OCI-LY7 (cell line): Measurements from ENCODE around the gene DNAH8. TPM values are rescaled to one million over a fixed set of nuclear protein-coding genes. Genes with fewer than 3 reads are reported as not detected.

Experiments
- BruUV-seq: library from RNA; stranded (reverse); fragments of 400-500 nt; replicated peaks from 2 replicates; lab custom pipeline; 2021; lab: Mats Ljungman, UMichigan
- CTCF ChIA-PET: fragments of 300-600 bp; sonication (Branson Sonifier 250); formaldehyde crosslinking; loops from one replicate; lab custom pipeline; 2022; ENCODE audit warnings: antibody characterized with exemption; ENCODE audit not compliant: unreplicated experiment; lab: Charles Lee
- POLR2A ChIA-PET: fragments of 300-600 bp; sonication (Branson Sonifier 250); formaldehyde crosslinking; loops from one replicate; lab custom pipeline; 2022; ENCODE audit warnings: antibody characterized with exemption; lab: Charles Lee
- DNase-seq: peaks from one replicate; pipeline ENCODE4 v3.0.0-alpha.2; 2015; ENCODE audit warnings: low spot score
- H2AFZ ChIP-seq: fragments of 200-600 bp; sonication (generic), shearing (Covaris generic); 2 replicates; pipeline ENCODE4 v1.6.1; 2014; ENCODE audit warnings: mild to moderate bottlenecking, antibody characterized with exemption, low read length, moderate library complexity
- H3K27ac ChIP-seq: fragments of 200-600 bp; sonication (generic); 2 replicates; pipeline ENCODE4 v1.5.1; 2014; ENCODE audit warnings: mixed run types, low read depth, mild to moderate bottlenecking, moderate library complexity, low read length, inconsistent platforms; ENCODE audit not compliant: poor library complexity, severe bottlenecking
- H3K36me3 ChIP-seq: fragments of 200-600 bp; sonication (generic); 2 replicates; pipeline ENCODE4 v1.6.1; 2014; ENCODE audit warnings: mild to moderate bottlenecking, antibody characterized with exemption, low read length, moderate library complexity, mixed read lengths; ENCODE audit not compliant: insufficient read depth
- H3K4me1 ChIP-seq: fragments of 200-600 bp; sonication (generic); 2 replicates; pipeline ENCODE4 v1.5.1; 2014; ENCODE audit warnings: mild to moderate bottlenecking, low read length; ENCODE audit not compliant: insufficient read depth, poor library complexity, severe bottlenecking
- H3K4me2 ChIP-seq: fragments of 200-600 bp; sonication (generic); 2 replicates; pipeline ENCODE4 v1.6.1; 2014; ENCODE audit warnings: mild to moderate bottlenecking, low read length
- H3K4me3 ChIP-seq: fragments of 200-600 bp; sonication (generic); 2 replicates; pipeline ENCODE4 v1.5.1; 2014; ENCODE audit warnings: mild to moderate bottlenecking, low read depth, low read length; ENCODE audit not compliant: poor library complexity, severe bottlenecking
- H3K79me2 ChIP-seq: fragments of 200-600 bp; sonication (generic); 2 replicates; pipeline ENCODE4 v1.6.1; 2016; ENCODE audit warnings: low read depth, mild to moderate bottlenecking, low read length, moderate library complexity, mixed read lengths; ENCODE audit not compliant: insufficient read depth
- H3K9me2 ChIP-seq: fragments of 200-600 bp; sonication (generic); 2 replicates; pipeline ENCODE4 v1.6.1; 2016; ENCODE audit warnings: mild to moderate bottlenecking, low read length, mixed read lengths; ENCODE audit not compliant: insufficient read depth
- H3K9me3 ChIP-seq: fragments of 200-600 bp; sonication (generic); 2 replicates; pipeline ENCODE4 v1.6.1; 2014; ENCODE audit warnings: mild to moderate bottlenecking, mixed run types, low read length, mixed read lengths
- H4K20me1 ChIP-seq: fragments of 200-600 bp; sonication (generic); 2 replicates; pipeline ENCODE4 v1.6.1; 2014; ENCODE audit warnings: mild to moderate bottlenecking, antibody characterized with exemption, low read length, moderate library complexity, mixed read lengths; ENCODE audit not compliant: insufficient read depth
- EZH2phosphoT487 ChIP-seq: fragments of 200-600 bp; sonication (generic); IDR thresholded peaks from 2 replicates; pipeline ENCODE4 v1.6.1; 2018; ENCODE audit warnings: low read depth, borderline replicate concordance, mild to moderate bottlenecking, mixed run types, antibody characterized with exemption, low read length, moderate library complexity, mixed read lengths
- intact Hi-C: fragments of 100-400 bp; cut with micrococcal nuclease; formaldehyde crosslinking; loops from one replicate; pipeline ENCODE4 v1.10.0; 2022; ENCODE audit not compliant: unreplicated experiment
- total RNA-seq, 2 experiments: library from RNA; depleted of rRNA in 1 of 2; stranded (reverse); fragments of >200 nt in 1 of 2; shearing (Covaris generic) in 1 of 2; gene quantifications; 2 replicates each; pipeline ENCODE4 v1.2.3, GENCODE V29; 2014 to 2022
- TF ChIP-seq, protein P1 (sequence below): fragments of 200-600 bp; sonication (generic); conservative IDR thresholded peaks from 2 replicates; pipeline ENCODE4 v1.5.1; 2014; ENCODE audit warnings: mild to moderate bottlenecking, antibody characterized with exemption, low read length, moderate library complexity, mixed read lengths

DNAH8 gene
- total RNA-seq, 2 experiments from 2014 or later: not detected

DNA sequence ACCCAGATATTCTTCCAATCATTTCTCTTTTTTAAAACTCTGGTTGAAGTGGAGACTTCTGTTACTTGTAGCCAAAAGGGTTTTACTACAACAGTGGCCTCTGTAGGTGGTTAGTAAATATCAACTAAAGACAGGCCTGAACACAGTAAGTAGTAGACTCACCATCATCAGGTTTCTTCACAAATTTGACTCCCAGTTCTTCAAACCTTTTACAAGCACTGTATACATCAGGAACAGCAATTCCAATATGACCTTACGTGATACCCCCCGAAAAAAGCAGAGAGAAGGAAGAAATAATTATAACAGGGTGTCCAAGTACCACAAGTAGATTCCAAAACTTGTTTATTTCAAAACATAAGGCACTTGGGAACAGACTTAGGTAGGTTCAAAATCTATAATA lies 33.3 kb upstream of the DNAH8 start:
- Histone ChIP-seq H3K79me2 (peaks cover 6% of the 10 kb centered on the region; the same call in 1 of the 2 replicates), H3K36me3 (peaks cover 87% of the 10 kb centered on the region), H4K20me1 (peaks cover 5% of the 10 kb centered on the region), H3K4me3 (no peak overlapping the region), H3K27ac (no peak overlapping the region), H3K4me2 (no peak overlapping the region), H3K4me1 (peaks cover 6% of the 10 kb centered on the region), H3K9me3 (no peaks in the 10 kb centered on the region), H3K9me2 (no peaks in the 10 kb centered on the region), H2AFZ (no peak overlapping the region)
- CTCF ChIA-PET: no interaction called here
- no peak for DNase-seq
- intact Hi-C loops: no loop called here
- POLR2A ChIA-PET: no interaction called here
- no TSS peak for BruUV-seq
- no peak for TF ChIP-seq EZH2phosphoT487
- TF ChIP-seq, protein P1, sequence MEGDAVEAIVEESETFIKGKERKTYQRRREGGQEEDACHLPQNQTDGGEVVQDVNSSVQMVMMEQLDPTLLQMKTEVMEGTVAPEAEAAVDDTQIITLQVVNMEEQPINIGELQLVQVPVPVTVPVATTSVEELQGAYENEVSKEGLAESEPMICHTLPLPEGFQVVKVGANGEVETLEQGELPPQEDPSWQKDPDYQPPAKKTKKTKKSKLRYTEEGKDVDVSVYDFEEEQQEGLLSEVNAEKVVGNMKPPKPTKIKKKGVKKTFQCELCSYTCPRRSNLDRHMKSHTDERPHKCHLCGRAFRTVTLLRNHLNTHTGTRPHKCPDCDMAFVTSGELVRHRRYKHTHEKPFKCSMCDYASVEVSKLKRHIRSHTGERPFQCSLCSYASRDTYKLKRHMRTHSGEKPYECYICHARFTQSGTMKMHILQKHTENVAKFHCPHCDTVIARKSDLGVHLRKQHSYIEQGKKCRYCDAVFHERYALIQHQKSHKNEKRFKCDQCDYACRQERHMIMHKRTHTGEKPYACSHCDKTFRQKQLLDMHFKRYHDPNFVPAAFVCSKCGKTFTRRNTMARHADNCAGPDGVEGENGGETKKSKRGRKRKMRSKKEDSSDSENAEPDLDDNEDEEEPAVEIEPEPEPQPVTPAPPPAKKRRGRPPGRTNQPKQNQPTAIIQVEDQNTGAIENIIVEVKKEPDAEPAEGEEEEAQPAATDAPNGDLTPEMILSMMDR: no peak

DNA sequence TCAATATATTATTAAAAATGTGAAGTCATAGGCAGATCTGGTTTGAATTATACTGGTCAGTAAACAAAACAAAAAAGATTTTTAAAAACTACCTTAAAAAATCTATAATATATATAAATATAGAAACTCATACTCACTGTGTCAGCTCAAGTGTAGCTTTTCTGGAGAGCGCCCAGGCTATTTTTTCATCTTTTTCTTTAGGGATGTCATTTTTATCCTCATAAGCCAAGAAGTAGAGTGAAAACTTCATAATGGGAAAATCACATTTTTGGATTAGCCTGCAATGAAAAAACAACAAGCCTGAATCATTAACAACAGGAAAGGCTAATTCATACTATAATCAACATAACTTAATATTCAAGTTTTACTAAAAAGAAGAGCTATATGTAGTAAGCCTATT lies 30.9 kb upstream of the DNAH8 start:
- ChIA-PET POLR2A (interaction anchor here (1.1 kb wide), 1 partner anchor 19 kb away, joined by 5 read pairs; no protein-coding TSS in a partner anchor), CTCF (no interaction called here)
- H3K4me2 ChIP-seq: no peak overlapping the region
- intact Hi-C loops: no loop called here
- no TSS peak for BruUV-seq
- H4K20me1 ChIP-seq: peaks cover 19% of the 10 kb centered on the region
- H3K27ac ChIP-seq: no peak overlapping the region
- H3K4me3 ChIP-seq: no peak overlapping the region
- H3K36me3 ChIP-seq: peaks cover 77% of the 10 kb centered on the region
- H3K9me2 ChIP-seq: no peaks in the 10 kb centered on the region
- DNase-seq: no peak
- peaks cover 9% of the 10 kb centered on the region for H3K4me1 ChIP-seq
- peaks cover 25% of the 10 kb centered on the region; the same call in 1 of the 2 replicates for H3K79me2 ChIP-seq
- no peaks in the 10 kb centered on the region for H3K9me3 ChIP-seq
- no peak overlapping the region for H2AFZ ChIP-seq
- no peak for TF ChIP-seq EZH2phosphoT487
- TF ChIP-seq, protein P1: no peak

DNA sequence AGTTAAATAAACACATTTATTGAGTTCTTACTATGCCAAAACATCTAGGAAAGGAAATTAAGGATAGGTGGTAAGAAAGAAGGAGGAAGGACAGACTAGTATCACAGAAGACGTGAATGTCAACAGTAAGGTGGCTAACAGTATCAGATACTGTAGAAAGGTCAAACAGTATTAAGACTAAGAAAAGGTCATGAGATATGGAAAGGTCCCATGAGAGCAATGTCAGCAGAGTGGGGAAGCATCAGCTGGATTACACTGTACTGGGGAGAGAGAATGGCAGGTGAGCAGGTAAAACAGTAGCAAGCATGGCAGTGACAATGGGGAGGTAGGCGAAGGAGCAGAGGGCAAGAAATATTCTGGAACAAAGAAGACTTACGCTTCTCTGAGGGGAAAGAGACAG lies 30.2 kb upstream of the DNAH8 start:
- H3K4me1 ChIP-seq: peaks cover 9% of the 10 kb centered on the region
- no peaks in the 10 kb centered on the region for H3K9me2 ChIP-seq
- H3K79me2 ChIP-seq: peaks cover 25% of the 10 kb centered on the region; the same call in 1 of the 2 replicates
- H3K36me3 ChIP-seq: peaks cover 74% of the 10 kb centered on the region
- H4K20me1 ChIP-seq: peaks cover 19% of the 10 kb centered on the region
- ChIA-PET POLR2A (interaction anchor here (1.1 kb wide), 1 partner anchor 19 kb away, joined by 5 read pairs; no protein-coding TSS in a partner anchor), CTCF (no interaction called here)
- DNase-seq: no peak
- TF ChIP-seq, protein P1: no peak
- no peak for TF ChIP-seq EZH2phosphoT487
- H2AFZ ChIP-seq: no peak overlapping the region
- no peak overlapping the region for H3K4me2 ChIP-seq
- H3K27ac ChIP-seq: no peak overlapping the region
- H3K4me3 ChIP-seq: no peak overlapping the region
- intact Hi-C loops: no loop called here
- H3K9me3 ChIP-seq: no peaks in the 10 kb centered on the region
- no TSS peak for BruUV-seq
